Glomerular endothelial cell (primary cell): ENCODE results near the gene CLDN25. TPM values are rescaled to one million over a fixed set of nuclear protein-coding genes. Genes with fewer than 3 reads are reported as not detected.
"Not testable (repeated sequence)": the region's sequence is repeated elsewhere in the genome, so short reads cannot be mapped to it uniquely, and the experiment has no call there.

ENCODE experiments used
- DNase-seq: peaks from one replicate; pipeline ENCODE4 v3.0.0-alpha.2; 2011; ENCODE audit warnings: low read depth, low spot score; ENCODE audit errors: extremely low read depth
- total RNA-seq: library from RNA; depleted of rRNA; stranded (reverse); fragments of >200 nt; gene quantifications from 2 replicates; pipeline ENCODE4 v1.2.3, GENCODE V29; 2015

Gene CLDN25
- total RNA-seq: not detected in 2 replicates

GRCh38 chr11:113779496-113779895, at the start of gene CLDN25:
Gene CLDN25, plus strand, starts transcription at chr11:113779796. Its CDS starts 0 bp downstream, at chr11:113779796.
- DNase-seq: no peak

DNA sequence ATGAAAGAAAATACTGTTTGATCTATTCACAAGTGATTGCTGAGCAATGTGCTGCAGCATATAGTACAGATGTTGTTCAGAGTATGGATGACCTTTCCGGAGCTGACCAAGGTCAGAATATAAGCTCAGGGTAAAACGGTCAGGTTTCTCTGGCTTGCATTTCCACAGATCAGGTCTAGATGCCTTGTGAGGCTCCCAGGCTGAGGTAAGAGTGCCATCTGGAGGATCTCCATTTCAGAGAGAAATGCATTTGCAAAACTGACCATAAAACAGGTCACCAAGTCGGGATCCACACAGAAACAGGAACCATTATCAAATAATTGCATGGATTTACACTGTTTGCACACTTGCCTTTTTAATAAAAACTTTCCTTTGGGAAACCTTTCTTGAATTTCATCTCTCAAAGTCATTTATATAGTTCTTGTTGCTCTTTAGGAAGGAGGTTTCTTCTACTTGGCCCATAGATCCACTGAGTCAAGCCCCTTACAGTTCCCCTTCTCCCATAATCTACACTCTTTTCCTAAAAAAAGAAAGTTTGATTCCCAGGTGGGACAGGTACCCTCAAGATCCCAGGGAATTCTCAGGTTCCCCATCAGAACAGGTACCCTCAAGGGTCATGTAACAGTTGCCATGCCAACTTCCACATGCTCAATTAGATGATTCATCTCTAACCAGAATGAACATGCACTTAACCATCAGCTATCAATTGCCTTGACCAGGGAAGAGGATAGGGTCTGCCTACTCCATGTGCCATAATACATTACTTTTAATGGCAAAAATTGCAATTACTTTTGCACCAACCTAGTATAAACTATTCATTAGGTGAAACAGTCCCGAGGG, 48.5 kb upstream of the CLDN25 start:
- peak; percentile 4 for DNase-seq

- no peak for DNase-seq
Measured at GRCh38 chr11:113732092-113732491, 47.5 kb upstream of the CLDN25 start.

DNA sequence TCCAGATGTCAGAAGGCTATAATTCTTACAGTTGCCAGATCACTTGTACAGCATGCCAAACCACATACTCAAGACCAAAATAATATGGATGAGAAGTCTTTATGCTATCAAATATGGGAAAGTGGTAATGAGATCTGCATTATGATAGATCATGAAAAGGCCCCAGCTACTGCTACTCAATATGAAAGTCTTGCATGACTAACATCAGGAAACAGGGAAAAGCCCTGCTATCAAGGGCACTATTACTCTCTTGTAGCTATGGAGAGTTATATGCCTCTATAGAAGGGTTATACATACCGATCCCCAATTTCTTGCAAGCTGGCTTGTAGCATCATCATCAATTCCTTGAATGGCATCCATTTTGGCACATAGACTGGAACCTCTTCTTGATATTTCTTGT, 43.3 kb upstream of the CLDN25 start:
- DNase-seq: no peak

DNA sequence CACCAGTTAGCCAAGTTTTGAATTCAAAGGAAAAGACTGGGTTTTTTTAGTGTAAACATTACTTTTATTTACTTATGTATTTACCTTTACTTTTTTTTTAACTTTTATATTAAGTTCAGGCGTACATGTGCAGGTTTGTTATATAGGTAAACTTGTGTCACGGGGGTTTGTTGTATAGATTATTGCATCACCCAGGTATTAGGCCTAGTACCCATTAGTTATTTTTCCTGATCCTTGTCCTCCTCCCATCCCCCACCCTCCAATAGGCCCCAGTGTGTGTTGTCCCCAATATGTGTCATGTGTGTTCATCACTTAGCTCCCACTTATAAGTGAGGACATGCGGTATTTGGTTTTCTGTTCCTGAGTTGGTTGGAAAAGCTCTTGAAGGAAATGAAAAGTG, 26.7 kb upstream of the CLDN25 start:
- DNase-seq: no peak

- DNase-seq: no peak
Measured at GRCh38 chr11:113760241-113760640, 19.4 kb upstream of the CLDN25 start.

GRCh38 chr11:113763040-113763439, 16.6 kb upstream of the CLDN25 start:
- DNase-seq: not testable (repeated sequence)

DNA sequence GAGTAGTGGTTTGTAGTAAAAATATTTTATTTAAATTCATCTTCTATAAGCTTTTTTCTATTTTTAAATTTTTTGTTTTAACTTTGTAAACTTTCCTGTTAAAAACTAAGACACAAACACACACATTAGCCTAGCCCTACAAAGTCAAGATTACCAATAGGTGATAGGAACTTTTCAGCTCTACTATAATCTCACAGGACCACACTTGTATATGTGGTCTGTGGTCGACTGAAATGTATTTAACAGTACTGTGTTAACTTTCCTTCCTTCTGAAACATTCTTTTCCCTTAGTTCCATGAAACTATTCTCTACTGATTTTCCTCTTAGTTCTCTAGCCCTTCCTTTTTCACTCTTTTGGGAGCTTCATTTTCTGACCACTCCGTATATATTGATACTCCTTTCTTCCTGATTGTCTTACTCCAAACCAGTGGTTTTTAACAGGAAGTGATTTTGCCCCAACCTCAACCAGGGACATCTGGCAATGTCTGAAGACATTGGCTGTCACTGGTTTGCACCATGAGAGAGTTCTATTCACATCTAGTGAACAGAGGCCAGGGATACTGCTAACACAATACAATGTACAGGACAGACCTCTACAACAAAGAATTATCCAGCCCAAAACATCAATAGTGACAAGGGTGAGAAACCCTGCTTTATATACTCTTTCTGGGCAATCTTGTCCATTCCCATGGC, 14.9 kb upstream of the CLDN25 start:
- DNase-seq: no peak

DNA sequence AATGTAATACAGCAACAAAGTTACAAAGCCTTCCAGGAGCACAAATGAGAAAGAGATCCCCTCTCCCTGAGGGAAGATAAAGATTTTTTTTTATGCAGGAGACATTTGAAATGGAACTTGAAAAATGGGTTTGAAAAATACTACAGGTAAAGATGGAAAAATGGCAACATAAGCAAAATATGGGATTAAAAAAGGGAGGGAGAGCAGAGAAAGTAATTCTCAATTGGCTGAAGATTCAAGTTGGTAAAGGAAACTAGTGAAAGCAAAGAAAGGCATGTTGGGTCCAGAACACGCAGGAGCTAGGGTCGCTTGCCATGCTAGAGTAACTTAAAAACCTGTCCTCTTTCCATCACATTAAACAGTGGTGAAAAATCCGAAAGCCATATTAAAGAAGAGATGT, 7.6 kb upstream of the CLDN25 start:
- no peak for DNase-seq

- DNase-seq: no peak
Measured at GRCh38 chr11:113773092-113773415, 6.5 kb upstream of the CLDN25 start.

GRCh38 chr11:113773416-113774173, 6.0 kb upstream of the CLDN25 start, which contains the start of gene ZW10:
Gene ZW10, minus strand, starts transcription at chr11:113773692. Its CDS starts 26 bp downstream, at chr11:113773666.
- DNase-seq: peak; percentile 87

DNA sequence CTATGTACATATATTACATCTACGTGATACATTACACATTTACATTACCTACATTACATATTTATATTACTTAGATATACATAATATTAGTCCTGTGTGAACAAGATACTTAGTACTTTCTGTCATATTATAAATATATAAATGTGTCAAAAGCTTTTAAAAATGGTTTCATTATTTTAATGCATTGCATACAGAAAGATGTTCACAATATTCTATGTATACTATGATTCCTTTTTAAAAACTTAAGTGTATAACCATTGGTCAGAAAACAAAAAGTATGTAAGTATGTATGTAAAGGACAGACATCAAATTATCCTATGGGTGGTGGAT, 5.5 kb upstream of the CLDN25 start:
- no peak for DNase-seq

GRCh38 chr11:113778111-113778910, 1.3 kb upstream of the CLDN25 start:
- DNase-seq: no peak

DNA sequence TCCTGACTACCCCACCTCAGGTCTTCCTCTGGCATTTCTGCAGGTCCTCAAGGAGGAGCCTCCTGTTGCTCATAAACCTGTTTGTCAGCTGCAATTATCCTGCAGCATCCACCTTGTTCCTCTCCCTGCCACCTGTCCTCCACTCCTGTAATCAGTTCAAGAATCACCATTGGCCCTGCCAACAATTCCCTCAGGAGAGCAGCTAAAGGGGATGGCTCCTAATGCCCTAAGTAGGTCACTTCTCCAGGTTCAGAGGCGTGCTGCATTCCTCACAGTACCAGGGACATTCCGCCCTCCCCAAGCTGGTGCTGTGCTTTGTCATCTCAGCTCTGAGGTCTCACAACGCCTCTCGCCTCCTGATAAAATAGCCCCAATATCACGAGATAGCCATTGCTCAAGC, 2.1 kb downstream of the CLDN25 start:
- DNase-seq: no peak

GRCh38 chr11:113782134-113782533, 2.5 kb downstream of the CLDN25 start:
- no peak for DNase-seq

DNA sequence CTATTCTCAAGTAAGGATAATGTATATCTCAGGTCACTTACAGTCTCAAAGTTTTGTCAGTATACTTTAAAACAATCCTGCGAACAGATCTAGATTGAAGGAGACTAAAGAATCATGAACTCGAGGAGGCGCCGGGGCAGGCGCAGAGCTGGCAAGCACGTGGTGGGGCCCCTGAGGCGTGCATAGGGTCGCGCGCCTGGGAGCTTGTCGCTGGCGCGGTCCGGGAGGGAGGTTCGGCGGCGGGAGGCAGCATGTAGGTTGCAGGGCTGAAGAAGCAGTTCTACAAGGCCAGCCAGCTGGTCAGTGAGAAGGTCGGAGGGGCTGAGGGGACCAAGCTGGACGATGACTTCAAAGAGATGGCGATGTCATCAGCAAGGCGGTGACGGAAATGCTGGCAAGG, 9.4 kb downstream of the CLDN25 start:
- DNase-seq: not testable (repeated sequence)

DNA sequence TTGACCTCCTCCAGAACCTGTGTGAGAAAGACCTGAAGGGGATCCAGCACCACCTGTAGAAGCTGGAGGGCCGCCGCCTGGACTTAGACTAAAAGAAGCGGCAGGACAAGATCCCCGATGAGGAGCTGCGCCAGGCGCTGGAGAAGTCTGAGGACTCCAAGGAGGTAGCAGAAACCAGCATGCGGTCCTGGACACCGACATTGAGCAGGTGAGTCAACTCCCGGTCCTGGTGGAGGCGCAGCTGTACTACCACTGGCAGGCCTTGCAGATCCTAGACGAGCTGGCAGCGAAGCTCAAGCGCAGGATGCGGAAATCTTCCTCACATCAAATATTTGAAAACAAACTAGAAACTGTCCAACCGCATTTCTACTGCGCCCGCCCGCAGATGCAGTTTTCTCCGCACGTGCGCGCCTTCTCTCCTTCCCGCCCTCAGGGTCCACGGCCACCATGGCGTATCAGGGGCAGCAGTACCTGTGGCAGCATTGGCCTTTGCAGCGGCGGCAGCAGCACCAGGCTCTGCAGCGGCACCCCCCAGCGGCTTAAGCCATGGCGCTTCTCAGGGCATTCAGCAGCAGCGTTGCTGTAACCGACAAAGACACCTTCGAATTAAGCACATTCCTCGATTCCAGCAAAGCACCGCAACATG, 10.2 kb downstream of the CLDN25 start:
- DNase-seq: no peak

DNA sequence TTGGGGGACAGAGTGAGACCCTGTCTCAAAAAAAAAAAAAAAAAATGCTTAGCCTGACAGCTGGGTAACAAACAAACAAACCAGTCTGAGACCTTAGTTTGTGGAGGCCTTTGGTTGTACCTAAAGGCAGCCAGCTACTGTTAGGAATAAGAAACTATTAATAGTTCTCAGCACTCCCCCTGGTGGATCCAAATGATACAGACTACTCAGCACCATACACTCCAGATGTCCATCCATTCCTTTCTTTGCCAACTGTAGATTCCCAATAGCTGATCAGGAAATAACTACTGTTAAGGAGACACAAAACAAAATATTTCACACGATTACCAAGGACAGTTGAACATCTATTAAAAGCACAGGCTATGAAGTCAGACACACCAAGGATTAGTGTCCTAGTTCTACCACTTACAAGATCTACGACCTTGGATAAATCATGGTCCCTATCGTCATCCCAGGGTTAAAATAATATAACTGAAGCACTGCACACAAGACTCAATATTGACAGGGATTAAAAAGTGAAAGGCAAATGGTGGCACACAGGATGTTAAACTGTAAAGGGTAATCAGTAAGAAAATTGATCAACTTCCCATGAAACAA, 17.2 kb downstream of the CLDN25 start:
- DNase-seq: no peak

DNA sequence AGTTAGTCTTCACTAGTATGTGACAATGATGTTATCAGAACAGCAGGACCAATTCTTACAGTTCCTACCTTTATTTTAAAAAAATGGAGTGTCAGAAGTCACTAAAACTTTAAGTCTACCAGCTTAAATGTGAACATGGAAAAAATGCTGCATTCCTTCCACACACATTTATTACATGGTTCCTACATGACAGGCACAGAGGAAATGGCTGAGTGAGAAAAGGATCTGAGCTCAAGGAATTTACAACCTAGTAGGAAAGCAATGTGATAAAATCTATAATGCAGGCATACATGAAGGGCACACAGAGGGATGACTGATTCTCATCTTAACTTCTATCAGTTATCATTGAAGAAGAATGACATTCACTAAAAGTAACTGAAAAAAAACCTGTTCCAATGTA, 23.0 kb downstream of the CLDN25 start:
- DNase-seq: no peak

GRCh38 chr11:113805640-113806039, 26.0 kb downstream of the CLDN25 start:
- no peak for DNase-seq
